HepG2 (cell line): ENCODE measurements around the gene BCAS1. TPM values are rescaled to one million over a fixed set of nuclear protein-coding genes. Genes with fewer than 3 reads are reported as not detected.

Experiments used
- ARID3A ChIP-seq: IDR thresholded peaks from 2 replicates; pipeline ENCODE4 v1.6.1; 2012; ENCODE audit warnings: low read depth, low read length, improper control_type of control experiment
- ATF5 ChIP-seq: sonication (generic); formaldehyde crosslinking; IDR thresholded peaks from 2 replicates; pipeline ENCODE4 v1.4.0; 2020; ENCODE audit warnings: mild to moderate bottlenecking, low read depth, missing genetic modification reagents
- FOXC1 ChIP-seq: sonication (generic); formaldehyde crosslinking; IDR thresholded peaks from 2 replicates; pipeline ENCODE4 v1.8.0; 2022; ENCODE audit warnings: mild to moderate bottlenecking, missing genetic modification reagents, borderline replicate concordance
- FOXK1 ChIP-seq: sonication (generic); formaldehyde crosslinking; IDR thresholded peaks from 2 replicates; pipeline ENCODE4 v1.4.0; 2020; ENCODE audit warnings: low read depth, missing genetic modification reagents, borderline replicate concordance
- HOXA5 ChIP-seq: sonication (generic); formaldehyde crosslinking; IDR thresholded peaks from 2 replicates; pipeline ENCODE4 v1.4.0; 2020; ENCODE audit warnings: missing genetic modification reagents
- MTA3 ChIP-seq: sonication (generic); formaldehyde crosslinking; IDR thresholded peaks from 2 replicates; pipeline ENCODE4 v1.4.0; 2020; ENCODE audit warnings: missing genetic modification reagents
- MYPOP ChIP-seq: sonication (generic); formaldehyde crosslinking; IDR thresholded peaks from 2 replicates; pipeline ENCODE4 v1.8.1; 2023; ENCODE audit warnings: mild to moderate bottlenecking, moderate library complexity, missing genetic modification reagents
- NCOA1 ChIP-seq: sonication (generic); formaldehyde crosslinking; IDR thresholded peaks from 2 replicates; pipeline ENCODE4 v1.9.0; 2021; ENCODE audit warnings: missing genetic modification reagents
- POLR2AphosphoS5 ChIP-seq: IDR thresholded peaks from 2 replicates; pipeline ENCODE4 v1.6.1; 2012; ENCODE audit warnings: low read depth, low read length
- PRDM4 ChIP-seq: sonication (generic); formaldehyde crosslinking; IDR thresholded peaks from 2 replicates; pipeline ENCODE4 v1.9.0; 2021; ENCODE audit warnings: missing genetic modification reagents, borderline replicate concordance
- SYNCRIP ChIP-seq: fragments of 200-400 bp; formaldehyde crosslinking; IDR thresholded peaks from 2 replicates; pipeline ENCODE4 v1.6.1; 2018; ENCODE audit warnings: mild to moderate bottlenecking, low read depth, low read length; ENCODE audit not compliant: insufficient read depth
- TBL1XR1 ChIP-seq: fragments of 150-350 bp; IDR thresholded peaks from 2 replicates; pipeline ENCODE4 v1.6.1; 2014; ENCODE audit warnings: borderline replicate concordance, low read length; ENCODE audit not compliant: partially characterized antibody
- TIGD3 ChIP-seq: sonication (generic); formaldehyde crosslinking; IDR thresholded peaks from 2 replicates; pipeline ENCODE4 v1.5.1; 2020; ENCODE audit warnings: mild to moderate bottlenecking, missing genetic modification reagents, borderline replicate concordance
- ZBTB43 ChIP-seq: sonication (generic); formaldehyde crosslinking; conservative IDR thresholded peaks from 2 replicates; pipeline ENCODE4 v1.4.0; 2020; ENCODE audit warnings: missing genetic modification reagents
- ZFX ChIP-seq: sonication (generic); formaldehyde crosslinking; IDR thresholded peaks from 2 replicates; pipeline ENCODE4 v1.4.0; 2020; ENCODE audit warnings: mild to moderate bottlenecking, low read depth, missing genetic modification reagents, moderate library complexity
- ZNF121 ChIP-seq: sonication (generic); formaldehyde crosslinking; IDR thresholded peaks from 2 replicates; pipeline ENCODE4 v1.5.0; 2020; ENCODE audit warnings: mild to moderate bottlenecking, missing genetic modification reagents
- ZNF33A ChIP-seq: sonication (generic); formaldehyde crosslinking; IDR thresholded peaks from 2 replicates; pipeline ENCODE4 v1.5.1; 2020; ENCODE audit warnings: missing genetic modification reagents, mild to moderate bottlenecking, moderate library complexity, borderline replicate concordance
- ZSCAN21 ChIP-seq: sonication (generic); formaldehyde crosslinking; IDR thresholded peaks from 2 replicates; pipeline ENCODE4 v1.8.0; 2022; ENCODE audit warnings: mild to moderate bottlenecking, missing genetic modification reagents, moderate library complexity, borderline replicate concordance
- polyA plus RNA-seq, 8 experiments: library from polyadenylated mRNA; depleted of rRNA in 3 of 8; stranded (reverse) in 7 of 8; unstranded in 1 of 8; fragments of >200 nt; fragmentation: Illumina TruSeq in 4 of 8; extraction: Trizol in 4 of 8; gene quantifications; 2 replicates each; pipeline versions ENCODE4 v1.2.1 to v1.2.3, GENCODE V29; 2011 to 2016; ENCODE audit warnings: low read depth in 4 of 8, missing spikeins in 1 of 8, mixed read lengths in 1 of 8; ENCODE audit not compliant: insufficient read depth in 1 of 8
- total RNA-seq, 5 experiments: library from RNA; depleted of rRNA; stranded (reverse); fragments of >200 nt; fragmentation: Illumina TruSeq; extraction: Trizol; gene quantifications; 2 replicates each; pipeline ENCODE4 v1.2.3, GENCODE V29; 2016; ENCODE audit warnings: low read depth in 1 of 5

The BCAS1 gene
- total and polyA plus RNA-seq, 2 of the 13 experiments (the other 11 are each of a cell fraction or from before 2014, with no cell fraction given) = 0.55 to 0.91 TPM

GRCh38 chr20:54067606-54068174 is 2.7 kb downstream of the BCAS1 start (continued):
- peak; percentile 94; the same call in 1 of the 2 replicates for TF ChIP-seq FOXK1 (CRISPR knock-in tag)
- TF ChIP-seq ZFX (CRISPR knock-in tag) = peak; percentile 55; the same call in 1 of the 2 replicates
- peak; percentile 73 for TF ChIP-seq FOXC1 (CRISPR knock-in tag)
- TF ChIP-seq HOXA5 (CRISPR knock-in tag) = peak; percentile 99
- no peak for TF ChIP-seq POLR2AphosphoS5
- no peak for TF ChIP-seq MTA3 (CRISPR knock-in tag)
- no peak for TF ChIP-seq ATF5 (CRISPR knock-in tag)
- no peak for TF ChIP-seq TIGD3
- no peak for TF ChIP-seq ZNF33A (CRISPR knock-in tag)
- TF ChIP-seq NCOA1 (CRISPR knock-in tag) = 0 out of 2 replicates have a peak, but pooled peaks have one; percentile 34
- TF ChIP-seq TBL1XR1 = peak; percentile 87
- 0 out of 2 replicates have a peak, but pooled peaks have one; percentile 62 for TF ChIP-seq ZBTB43 (CRISPR knock-in tag)
- no peak; the same call in 1 of the 2 replicates for TF ChIP-seq ZSCAN21 (CRISPR knock-in tag)
- 0 out of 2 replicates have a peak, but pooled peaks have one; percentile 52 for TF ChIP-seq PRDM4 (CRISPR knock-in tag)
- TF ChIP-seq ARID3A = peak; percentile 92; the same call in 1 of the 2 replicates
- peak; percentile 82; the same call in 1 of the 2 replicates for TF ChIP-seq MYPOP (CRISPR knock-in tag)
- no peak for TF ChIP-seq SYNCRIP
- no peak; the same call in none of the 2 replicates for TF ChIP-seq ZNF121 (CRISPR knock-in tag)
